Measurements from ENCODE around the gene DNAJC24. TPM values are rescaled to one million over a fixed set of nuclear protein-coding genes. Genes with fewer than 3 reads are reported as not detected.

Gene DNAJC24
- polyA plus RNA-seq, 3 donors: 3.4 to 4.8 (median 4.4) TPM

- Histone ChIP-seq H3K4me2 (replicated peaks; ENCODE audit: extremely low read depth, low read length, poor library complexity, severe bottlenecking) (no peak overlapping the region), H3K79me2 (ENCODE audit: insufficient read depth, low read length) (no peaks in the 10 kb centered on the region), H3K9ac (ENCODE audit: insufficient read depth, low read length, poor library complexity, severe bottlenecking) (no peak overlapping the region), H4K20me1 (ENCODE audit: insufficient read depth, low read length) (no peaks in the 10 kb centered on the region), H2AFZ (ENCODE audit: insufficient read depth, low read depth, low read length, poor library complexity, severe bottlenecking) (no peak overlapping the region), H3K27ac (ENCODE audit: low read depth in 1 of 2, low read length in 2 of 2) (no peak overlapping the region), H3K4me1 (ENCODE audit: control insufficient read depth in 1 of 2, insufficient read depth in 2 of 2, low read length in 2 of 2) (no peaks in the 10 kb centered on the region), H3K36me3 (replicated peaks in 1 of 2; ENCODE audit: control insufficient read depth in 1 of 2, insufficient read depth in 2 of 2, low read length in 2 of 2) (no peaks in the 10 kb centered on the region), H3K9me3 (replicated peaks in 1 of 2; ENCODE audit: control insufficient read depth in 1 of 2, insufficient read depth in 1 of 2, low read length in 2 of 2) (no peaks in the 10 kb centered on the region), H3K27me3 (ENCODE audit: control insufficient read depth in 2 of 2, insufficient read depth in 2 of 2, low read length in 2 of 2) (no peaks in the 10 kb centered on the region), H3K4me3 (replicated peaks in 1 of 3; ENCODE audit: low read depth in 2 of 3, low read length in 3 of 3) (no peak overlapping the region)
- Mint-ChIP-seq H3K27ac (no peak overlapping the region), H3K9me3 (peaks cover 0 to 8% (median 2%) of the 10 kb centered on the region in 7 donors), H3K4me1 (no peaks in the 10 kb centered on the region), H3K27me3 (ENCODE audit: low read depth in 3 of 3) (no peaks in the 10 kb centered on the region), H3K36me3 (no peaks in the 10 kb centered on the region), H3K4me3 (no peak overlapping the region)
- TF ChIP-seq CTCF (IDR thresholded peaks at IDR 0.05): no peak
- DNase-seq: no peak
- intact Hi-C loops (cut with micrococcal nuclease): no loop called here
- WGBS (ENCODE audit: insufficient coverage): no CpG with 5 or more reads among the region's 2 CpGs
Observed at GRCh38 chr11:31326470-31327148, 43.1 kb upstream of the DNAJC24 start.

- Mint-ChIP-seq H3K4me1 (no peaks in the 10 kb centered on the region), H3K36me3 (no peaks in the 10 kb centered on the region), H3K27ac (peak overlapping the region in 1 of 7 donors; percentile 31), H3K4me3 (no peak overlapping the region), H3K9me3 (peaks cover 0 to 8% (median 1%) of the 10 kb centered on the region in 7 donors), H3K27me3 (ENCODE audit: low read depth in 3 of 3) (no peaks in the 10 kb centered on the region)
- Histone ChIP-seq H3K4me1 (ENCODE audit: control insufficient read depth in 1 of 2, insufficient read depth in 2 of 2, low read length in 2 of 2) (no peaks in the 10 kb centered on the region), H3K4me2 (replicated peaks; ENCODE audit: extremely low read depth, low read length, poor library complexity, severe bottlenecking) (no peak overlapping the region), H3K4me3 (replicated peaks in 1 of 3; ENCODE audit: low read depth in 2 of 3, low read length in 3 of 3) (no peak overlapping the region), H3K9ac (ENCODE audit: insufficient read depth, low read length, poor library complexity, severe bottlenecking) (no peak overlapping the region), H3K36me3 (replicated peaks in 1 of 2; ENCODE audit: control insufficient read depth in 1 of 2, insufficient read depth in 2 of 2, low read length in 2 of 2) (no peaks in the 10 kb centered on the region), H3K27me3 (ENCODE audit: control insufficient read depth in 2 of 2, insufficient read depth in 2 of 2, low read length in 2 of 2) (no peaks in the 10 kb centered on the region), H2AFZ (ENCODE audit: insufficient read depth, low read depth, low read length, poor library complexity, severe bottlenecking) (no peak overlapping the region), H3K9me3 (replicated peaks in 1 of 2; ENCODE audit: control insufficient read depth in 1 of 2, insufficient read depth in 1 of 2, low read length in 2 of 2) (no peaks in the 10 kb centered on the region), H3K27ac (ENCODE audit: low read depth in 1 of 2, low read length in 2 of 2) (no peak overlapping the region), H3K79me2 (ENCODE audit: insufficient read depth, low read length) (no peaks in the 10 kb centered on the region), H4K20me1 (ENCODE audit: insufficient read depth, low read length) (no peaks in the 10 kb centered on the region)
- intact Hi-C loops (cut with micrococcal nuclease): no loop called here
- 86% methylated on average over 1 of the region's 3 CpGs for WGBS (ENCODE audit: insufficient coverage)
- no peak for DNase-seq
- TF ChIP-seq CTCF (IDR thresholded peaks at IDR 0.05): no peak
Observed at GRCh38 chr11:31327417-31327816, 42.2 kb upstream of the DNAJC24 start.

Measured in CD14-positive monocyte (primary cell).